Gastroesophageal sphincter (tissue), 3 donors: ENCODE data around the gene UBE2C.

Source experiments
- EP300 ChIP-seq: sonication (generic); formaldehyde crosslinking; IDR thresholded peaks from one replicate; pipeline ENCODE4 v1.6.1; 2017; ENCODE audit warnings: antibody characterized with exemption, mild to moderate bottlenecking
- TF ChIP-seq, protein P1 (sequence below), 4 experiments: fragments of 200-600 bp in 2 of 4; fragments of 450-650 bp in 2 of 4; sonication (generic) in 1 of 4; IDR thresholded peaks; one replicate each; pipeline ENCODE4 v1.5.1; 2017 to 2019; ENCODE audit warnings: antibody characterized with exemption in 4 of 4, mild to moderate bottlenecking in 2 of 4, moderate library complexity in 2 of 4

DNA sequence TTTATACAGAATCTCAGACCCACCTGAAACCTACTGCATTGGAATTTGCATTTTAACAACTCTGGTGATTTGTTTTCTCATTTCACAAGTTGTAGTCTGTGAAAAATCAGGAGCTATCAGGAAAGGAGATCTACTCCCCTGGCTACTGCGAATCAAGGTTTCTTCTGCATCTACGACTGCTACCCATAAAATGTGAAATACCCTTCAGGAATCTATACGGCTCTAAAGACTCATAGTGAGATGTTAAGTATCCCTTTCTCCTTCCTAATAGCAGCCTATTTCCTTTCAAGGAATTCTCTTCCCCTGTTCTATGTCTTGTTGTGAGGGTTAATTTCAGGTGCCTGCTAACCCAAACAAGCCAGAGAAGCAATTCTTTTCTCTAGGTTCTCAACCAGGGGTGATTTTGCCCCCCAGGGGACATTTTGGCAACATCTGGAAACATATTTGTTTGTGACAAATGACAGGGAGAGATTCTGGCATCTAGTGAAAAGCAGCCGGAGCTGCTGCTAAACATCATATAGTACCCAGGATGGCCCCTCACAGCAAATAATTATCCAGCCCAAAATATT lies 47.1 kb upstream of the UBE2C start:
- TF ChIP-seq, protein P1, sequence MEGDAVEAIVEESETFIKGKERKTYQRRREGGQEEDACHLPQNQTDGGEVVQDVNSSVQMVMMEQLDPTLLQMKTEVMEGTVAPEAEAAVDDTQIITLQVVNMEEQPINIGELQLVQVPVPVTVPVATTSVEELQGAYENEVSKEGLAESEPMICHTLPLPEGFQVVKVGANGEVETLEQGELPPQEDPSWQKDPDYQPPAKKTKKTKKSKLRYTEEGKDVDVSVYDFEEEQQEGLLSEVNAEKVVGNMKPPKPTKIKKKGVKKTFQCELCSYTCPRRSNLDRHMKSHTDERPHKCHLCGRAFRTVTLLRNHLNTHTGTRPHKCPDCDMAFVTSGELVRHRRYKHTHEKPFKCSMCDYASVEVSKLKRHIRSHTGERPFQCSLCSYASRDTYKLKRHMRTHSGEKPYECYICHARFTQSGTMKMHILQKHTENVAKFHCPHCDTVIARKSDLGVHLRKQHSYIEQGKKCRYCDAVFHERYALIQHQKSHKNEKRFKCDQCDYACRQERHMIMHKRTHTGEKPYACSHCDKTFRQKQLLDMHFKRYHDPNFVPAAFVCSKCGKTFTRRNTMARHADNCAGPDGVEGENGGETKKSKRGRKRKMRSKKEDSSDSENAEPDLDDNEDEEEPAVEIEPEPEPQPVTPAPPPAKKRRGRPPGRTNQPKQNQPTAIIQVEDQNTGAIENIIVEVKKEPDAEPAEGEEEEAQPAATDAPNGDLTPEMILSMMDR (IDR thresholded peaks at IDR 0.05): no peak
- no peak for TF ChIP-seq EP300
